ENCODE data around the gene TMEM143.
"Not testable (repeated sequence)": the region's sequence is repeated elsewhere in the genome, so short reads cannot be mapped to it uniquely, and the experiment has no call there.

Gene TMEM143

GRCh38 chr19:48391100-48392005 lies 27.6 kb upstream of the TMEM143 start, which contains the start of gene KDELR1:
Gene KDELR1, minus strand, starts transcription at chr19:48391551. Its CDS starts 193 bp downstream, at chr19:48391358.
- peak in 1 of 2 donors; percentile 64 for DNase-seq (ENCODE audit: low read depth in 2 of 2)

DNA sequence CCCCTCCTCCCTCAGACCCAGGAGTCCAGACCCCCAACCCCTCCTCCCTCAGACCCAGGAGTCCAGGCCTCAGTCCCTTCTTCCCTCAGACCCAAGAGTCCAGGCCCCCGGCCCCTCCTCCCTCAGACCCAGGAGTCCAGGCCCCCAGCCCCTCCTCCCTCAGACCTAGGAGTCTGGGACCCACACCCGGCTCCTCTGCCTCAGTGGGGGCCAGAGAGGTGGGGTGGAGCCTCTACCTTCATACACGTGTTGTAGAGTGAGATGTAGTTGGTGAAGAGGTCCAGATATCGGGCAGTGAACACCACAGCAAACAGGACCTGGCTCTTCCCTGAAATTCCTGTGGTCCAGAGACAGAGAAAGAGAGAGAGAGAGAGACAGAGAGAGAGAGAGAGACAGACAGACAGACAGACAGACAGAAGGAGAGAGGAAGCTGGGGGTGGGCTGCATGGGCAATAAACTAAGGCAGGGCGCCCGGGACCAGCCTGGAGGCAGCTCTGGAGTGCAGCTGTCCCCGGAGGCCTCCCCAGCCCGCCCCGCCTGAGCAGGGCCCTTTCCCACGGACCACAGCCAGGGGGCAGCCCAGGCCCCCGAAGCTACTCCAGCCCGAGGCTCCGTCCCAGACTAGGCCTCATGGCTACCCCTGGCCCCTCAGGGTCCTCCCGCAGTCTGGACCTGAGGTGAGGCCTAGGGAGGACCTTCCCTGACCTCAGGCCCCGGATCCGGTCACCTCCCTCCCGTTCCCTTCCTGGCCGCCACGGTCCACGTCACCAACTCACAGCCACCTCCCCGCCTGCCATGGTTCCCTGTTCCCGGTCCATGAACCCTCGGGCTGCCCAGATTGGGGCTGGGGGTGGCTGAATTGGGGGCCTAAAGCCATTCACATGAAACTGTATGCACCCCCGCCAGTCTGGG lies 26.7 kb upstream of the TMEM143 start:
- DNase-seq (ENCODE audit: low read depth in 2 of 2): peak in 1 of 2 donors; percentile 46

DNA sequence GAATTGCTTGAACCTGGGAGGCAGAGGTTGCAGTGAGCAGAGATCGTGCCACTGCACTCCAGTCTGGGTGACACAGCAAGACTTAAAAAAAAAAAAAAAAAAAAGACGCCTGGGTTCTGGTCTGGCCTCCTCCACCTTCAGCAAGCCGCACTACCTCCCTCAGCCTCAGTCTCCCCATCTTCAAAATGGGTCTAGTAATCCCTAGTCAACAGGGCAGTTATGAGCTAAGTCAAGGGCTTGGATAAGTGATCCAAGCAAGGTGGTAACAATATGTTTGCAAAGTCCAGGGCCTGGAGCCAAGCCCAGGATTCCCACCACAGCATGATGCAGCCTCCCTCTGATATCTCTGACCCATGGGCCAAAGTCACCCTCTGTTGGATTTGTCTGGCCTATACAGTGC lies 23.2 kb upstream of the TMEM143 start:
- DNase-seq (ENCODE audit: low read depth in 2 of 2): no peak

DNA sequence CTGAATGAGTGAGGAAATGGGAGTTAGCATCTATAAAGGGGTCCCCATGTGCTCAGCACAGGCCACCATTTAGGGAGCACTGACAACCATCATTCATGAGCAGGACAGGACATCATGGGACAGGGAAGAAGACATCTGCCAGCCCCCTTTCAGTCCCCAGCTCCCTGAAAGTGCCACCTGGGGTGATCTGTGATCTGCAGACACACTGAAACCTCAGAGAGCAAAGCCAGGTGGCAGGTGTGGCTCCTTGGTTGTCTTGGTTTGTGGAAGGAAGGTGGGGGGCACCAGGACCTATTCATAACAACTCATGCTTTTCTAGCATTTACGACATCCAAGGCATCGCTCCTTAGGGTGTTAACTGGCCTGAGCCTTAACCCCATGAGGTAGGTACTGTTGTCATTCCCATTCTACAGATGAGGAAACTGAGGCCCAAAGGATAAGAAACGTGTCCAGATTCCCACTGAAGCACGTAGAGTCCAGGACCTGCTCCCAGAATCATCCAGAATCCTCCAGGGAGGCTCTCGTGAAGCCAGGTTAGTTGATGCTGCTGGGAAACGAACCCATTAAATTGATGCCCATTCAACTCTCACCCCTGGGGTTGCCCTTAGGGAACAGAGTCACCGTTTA lies 21.8 kb upstream of the TMEM143 start:
- DNase-seq (ENCODE audit: low read depth in 2 of 2): no peak

DNA sequence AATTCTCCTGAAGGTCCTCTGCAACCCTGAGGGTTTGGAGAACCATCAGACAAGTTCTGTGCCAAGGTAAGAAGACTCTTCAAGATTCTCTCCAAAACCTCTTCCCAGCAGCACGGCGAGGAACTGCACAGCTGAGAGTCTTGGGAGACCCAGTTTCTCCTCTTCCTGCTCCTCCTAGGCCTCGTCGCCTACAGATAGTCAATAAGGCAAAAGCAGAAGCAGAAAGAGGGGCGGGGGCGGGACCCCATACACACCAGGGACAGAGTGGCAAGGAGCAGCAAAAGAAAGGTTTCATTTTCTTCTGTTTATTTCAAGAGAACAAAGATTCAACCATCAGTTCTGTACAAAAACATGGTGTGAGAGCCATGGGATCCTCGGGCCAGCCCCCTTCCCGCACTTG lies 18.5 kb upstream of the TMEM143 start:
- DNase-seq (ENCODE audit: low read depth in 2 of 2): no peak

- DNase-seq (ENCODE audit: low read depth in 2 of 2): no peak
Observed at GRCh38 chr19:48381178-48381950, 17.6 kb upstream of the TMEM143 start.

GRCh38 chr19:48379058-48379457 lies 15.3 kb upstream of the TMEM143 start:
- DNase-seq (ENCODE audit: low read depth in 2 of 2): no peak

GRCh38 chr19:48378194-48378570 lies 14.4 kb upstream of the TMEM143 start:
- no peak for DNase-seq (ENCODE audit: low read depth in 2 of 2)

DNA sequence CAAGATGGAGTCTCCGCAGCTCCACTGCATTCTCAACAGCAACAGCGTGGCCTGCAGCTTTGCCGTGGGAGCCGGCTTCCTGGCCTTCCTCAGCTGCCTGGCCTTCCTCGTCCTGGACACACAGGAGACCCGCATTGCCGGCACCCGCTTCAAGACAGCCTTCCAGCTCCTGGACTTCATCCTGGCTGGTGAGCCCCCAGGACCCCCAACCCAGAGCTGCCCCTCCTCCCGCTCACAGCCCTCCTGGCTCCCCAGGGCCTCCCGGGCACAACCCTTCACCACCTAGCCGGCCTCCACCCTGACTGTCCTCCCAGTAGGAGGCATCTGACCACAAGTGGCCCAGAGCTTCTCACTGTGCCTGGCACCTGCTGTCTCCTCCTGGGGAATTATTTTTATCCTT lies 9.8 kb upstream of the TMEM143 start:
- no peak for DNase-seq (ENCODE audit: low read depth in 2 of 2)

DNA sequence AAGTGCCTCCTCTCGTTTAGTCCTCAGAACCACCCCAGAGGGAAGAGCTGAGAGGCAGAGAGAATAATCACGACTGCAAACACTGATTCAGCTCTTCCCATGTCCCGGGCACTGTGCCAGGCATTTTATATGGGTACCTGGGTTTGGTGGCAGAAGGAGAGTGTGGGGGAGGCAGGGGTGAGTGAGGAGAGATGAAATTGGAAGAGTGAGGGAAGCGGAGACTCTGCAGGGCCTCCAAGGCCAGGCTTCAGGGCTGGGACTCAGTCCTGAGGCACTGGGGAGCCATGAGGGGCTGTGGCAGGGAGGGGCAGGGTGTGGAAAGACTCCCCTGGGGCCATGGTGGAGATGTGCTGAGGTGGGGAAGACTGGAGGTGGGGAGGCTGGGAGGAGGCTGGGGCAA lies 9.2 kb upstream of the TMEM143 start:
- no peak for DNase-seq (ENCODE audit: low read depth in 2 of 2)

GRCh38 chr19:48371771-48372170 lies 8.0 kb upstream of the TMEM143 start:
- DNase-seq (ENCODE audit: low read depth in 2 of 2): not testable (repeated sequence)

DNA sequence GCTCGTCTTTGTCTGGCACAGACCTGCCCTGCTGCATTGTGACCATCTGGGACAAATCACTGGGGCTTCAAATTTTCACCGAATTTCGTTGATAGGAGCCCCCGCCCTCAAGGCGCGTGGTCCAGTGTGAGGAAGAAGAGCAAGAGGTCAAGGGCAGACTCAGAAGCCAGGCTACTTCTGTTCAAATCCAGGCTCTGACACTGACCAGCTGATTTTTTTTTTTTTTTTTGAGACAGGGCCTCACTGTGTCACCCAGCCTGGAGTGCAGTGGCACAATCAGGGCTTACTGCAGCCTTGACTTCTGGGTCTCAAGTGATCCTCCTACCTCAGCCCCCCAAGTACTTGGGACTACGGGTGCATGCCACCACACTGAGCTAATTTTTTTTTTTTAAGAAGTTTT lies 7.6 kb upstream of the TMEM143 start:
- DNase-seq (ENCODE audit: low read depth in 2 of 2): no peak

DNA sequence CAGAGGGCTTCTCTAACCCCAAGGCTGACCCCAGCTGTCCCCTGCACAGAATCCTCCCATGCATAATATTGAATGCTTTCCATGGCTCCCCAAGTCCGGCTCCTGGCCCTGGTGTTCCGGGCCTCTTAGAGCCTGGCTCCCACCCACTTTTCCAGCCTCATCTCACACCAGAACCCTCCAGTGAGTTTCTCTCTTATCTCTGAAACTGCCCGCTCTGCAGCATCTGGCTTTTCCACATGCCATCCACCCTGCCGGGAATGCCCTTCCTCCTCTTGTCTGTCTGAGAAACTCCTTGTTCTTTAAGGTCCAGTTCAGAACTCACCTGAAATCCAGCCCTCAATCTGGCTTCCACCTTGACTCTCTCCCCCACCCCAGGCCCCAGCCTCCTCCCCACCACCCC lies 7.2 kb upstream of the TMEM143 start:
- DNase-seq (ENCODE audit: low read depth in 2 of 2): no peak

DNA sequence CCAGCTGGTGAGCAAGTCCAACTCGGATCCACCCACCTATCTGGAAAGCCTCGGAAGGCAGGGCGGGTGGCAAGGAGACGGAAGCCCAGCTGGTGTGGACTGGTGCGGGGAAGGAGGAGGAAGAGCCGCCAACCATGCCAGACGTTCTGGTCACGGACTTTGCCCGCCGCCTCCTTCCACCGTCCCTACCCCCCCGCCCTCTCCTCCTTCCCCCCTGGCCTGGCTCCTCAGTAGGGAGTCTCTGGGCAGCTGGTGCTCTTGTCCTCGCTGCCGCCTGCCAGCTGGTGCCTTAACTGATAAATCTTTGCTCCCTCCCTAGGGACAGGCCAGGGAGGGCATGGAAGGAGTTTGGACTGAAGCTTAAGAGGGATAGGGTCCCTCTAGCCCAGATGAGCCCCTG lies 5.2 kb upstream of the TMEM143 start:
- DNase-seq (ENCODE audit: low read depth in 2 of 2): no peak

GRCh38 chr19:48367855-48368254 lies 4.1 kb upstream of the TMEM143 start:
- no peak for DNase-seq (ENCODE audit: low read depth in 2 of 2)

GRCh38 chr19:48365602-48366001 lies 1.9 kb upstream of the TMEM143 start:
- DNase-seq (ENCODE audit: low read depth in 2 of 2): no peak

- DNase-seq (ENCODE audit: low read depth in 2 of 2): no peak
Observed at GRCh38 chr19:48364598-48365348, 1.0 kb upstream of the TMEM143 start.

- no peak for DNase-seq (ENCODE audit: low read depth in 2 of 2)
Observed at GRCh38 chr19:48363500-48363809, 285 bp downstream of the TMEM143 start.

GRCh38 chr19:48362716-48363499 lies 832 bp downstream of the TMEM143 start:
- DNase-seq (ENCODE audit: low read depth in 2 of 2): peak; percentile 67 to 70

GRCh38 chr19:48361912-48362311 lies 1.8 kb downstream of the TMEM143 start:
- DNase-seq (ENCODE audit: low read depth in 2 of 2): no peak

Data from stimulated activated CD4-positive, alpha-beta T cell treated with anti-CD3 and anti-CD28 coated beads, Interleukin-1b, Interleukin-23, amount 100 ng/mL, for 1 hour (primary cell).